ENCODE results near the gene ERVMER34-1.

Gene ERVMER34-1

GRCh38 chr4:52721968-52722815, 29.0 kb downstream of the ERVMER34-1 start:
- DNase-seq (ENCODE audit: low read depth in 3 of 3, low spot score in 1 of 3), result peak; percentile 73 to 74 (median 74)

GRCh38 chr4:52718123-52718522, 33.1 kb downstream of the ERVMER34-1 start:
- DNase-seq (ENCODE audit: low read depth in 3 of 3, low spot score in 1 of 3), result no peak

GRCh38 chr4:52716364-52717151, 34.7 kb downstream of the ERVMER34-1 start:
- no peak for DNase-seq (ENCODE audit: low read depth in 3 of 3, low spot score in 1 of 3)

- DNase-seq (ENCODE audit: low read depth in 3 of 3, low spot score in 1 of 3), result no peak
These were observed 35.3 kb downstream of the ERVMER34-1 start for GRCh38 chr4:52715914-52716313.

- DNase-seq (ENCODE audit: low read depth in 3 of 3, low spot score in 1 of 3), result no peak
These were observed 35.8 kb downstream of the ERVMER34-1 start for GRCh38 chr4:52715255-52715897.

GRCh38 chr4:52714597-52715254, 36.5 kb downstream of the ERVMER34-1 start:
- DNase-seq (ENCODE audit: low read depth in 3 of 3, low spot score in 1 of 3), result no peak

- no peak for DNase-seq (ENCODE audit: low read depth in 3 of 3, low spot score in 1 of 3)
These were observed 37.7 kb downstream of the ERVMER34-1 start for GRCh38 chr4:52713456-52713937.

- DNase-seq (ENCODE audit: low read depth in 3 of 3, low spot score in 1 of 3), result peak; percentile 88 to 93 (median 89)
These were observed 38.7 kb downstream of the ERVMER34-1 start for GRCh38 chr4:52712251-52713130.

GRCh38 chr4:52711834-52712250, 39.4 kb downstream of the ERVMER34-1 start:
- no peak for DNase-seq (ENCODE audit: low read depth in 3 of 3, low spot score in 1 of 3)

GRCh38 chr4:52711272-52711671, 40.0 kb downstream of the ERVMER34-1 start:
- no peak for DNase-seq (ENCODE audit: low read depth in 3 of 3, low spot score in 1 of 3)

- DNase-seq (ENCODE audit: low read depth in 3 of 3, low spot score in 1 of 3), result no peak
These were observed 42.1 kb downstream of the ERVMER34-1 start for GRCh38 chr4:52709155-52709554.

- DNase-seq (ENCODE audit: low read depth in 3 of 3, low spot score in 1 of 3), result no peak
These were observed 46.6 kb downstream of the ERVMER34-1 start for GRCh38 chr4:52704661-52705060.

GRCh38 chr4:52704133-52704532, 47.1 kb downstream of the ERVMER34-1 start:
- DNase-seq (ENCODE audit: low read depth in 3 of 3, low spot score in 1 of 3), result no peak

GRCh38 chr4:52701207-52701606, 50.0 kb downstream of the ERVMER34-1 start:
- no peak for DNase-seq (ENCODE audit: low read depth in 3 of 3, low spot score in 1 of 3)

- no peak for DNase-seq (ENCODE audit: low read depth in 3 of 3, low spot score in 1 of 3)
These were observed 56.3 kb downstream of the ERVMER34-1 start for GRCh38 chr4:52694936-52695335.

- no peak for DNase-seq (ENCODE audit: low read depth in 3 of 3, low spot score in 1 of 3)
These were observed 57.7 kb downstream of the ERVMER34-1 start for GRCh38 chr4:52693492-52693891.

Measured in stimulated activated CD4-positive, alpha-beta T cell treated with anti-CD3 and anti-CD28 coated beads, TNF-alpha, amount 100 ng/mL, for 1 hour (primary cell).